Caki2 (cell line): Measurements from ENCODE around the gene ITCH. TPM values are rescaled to one million over a fixed set of nuclear protein-coding genes. Genes with fewer than 3 reads are reported as not detected.
"Not testable (repeated sequence)": the region's sequence is repeated elsewhere in the genome, so short reads cannot be mapped to it uniquely, and the experiment has no call there.

Experiments
- DNase-seq: peaks from one replicate; pipeline ENCODE4 v3.0.0-alpha.2; 2015; ENCODE audit warnings: low read depth
- in situ Hi-C: cut with HindIII; loops from 2 replicates; pipeline ENCODE4 v1.10.0; 2016; ENCODE audit warnings: low sequenced_read_pairs, low pct_unique_long_range_greater_than_20kb, mixed read lengths
- total RNA-seq: library from RNA; depleted of rRNA; stranded (reverse); fragments of >200 nt; shearing (Covaris generic); gene quantifications from 2 replicates; pipeline ENCODE4 v1.2.3, GENCODE V29; 2014; ENCODE audit warnings: low replicate concordance

The ITCH gene
- total RNA-seq, 1 experiment from 2014 or later = 50.8 TPM

- in situ Hi-C loops = no loop called here
- no peak for DNase-seq
Observed at GRCh38 chr20:34369265-34369664, 6.2 kb downstream of the ITCH start.

- in situ Hi-C loops = no loop called here
- DNase-seq = no peak
Observed at GRCh38 chr20:34370062-34370461, 7.0 kb downstream of the ITCH start.

- DNase-seq = no peak
- in situ Hi-C loops = no loop called here
Observed at GRCh38 chr20:34373445-34373844, 10.4 kb downstream of the ITCH start.

- DNase-seq = no peak
- in situ Hi-C loops = no loop called here
Observed at GRCh38 chr20:34374209-34374760, 11.2 kb downstream of the ITCH start.

- DNase-seq = peak; percentile 86
- in situ Hi-C loops = no loop called here
Observed at GRCh38 chr20:34375977-34376430, 12.9 kb downstream of the ITCH start.

GRCh38 chr20:34377072-34377847 lies 14.2 kb downstream of the ITCH start:
- in situ Hi-C loops = no loop called here
- DNase-seq = no peak

- in situ Hi-C loops = no loop called here
- DNase-seq = no peak
Observed at GRCh38 chr20:34382174-34382573, 19.1 kb downstream of the ITCH start.

- in situ Hi-C loops = not testable (repeated sequence)
Observed at GRCh38 chr20:34382877-34383455, 19.9 kb downstream of the ITCH start.

GRCh38 chr20:34385464-34385863 lies 22.4 kb downstream of the ITCH start:
- in situ Hi-C loops = no loop called here

More at GRCh38 chr20:34382877-34383455, 19.9 kb downstream of the ITCH start:
- DNase-seq = not testable (repeated sequence)

GRCh38 chr20:34388000-34388399 lies 24.9 kb downstream of the ITCH start:
- peak; percentile 92 for DNase-seq
- in situ Hi-C loops = no loop called here

More at GRCh38 chr20:34385464-34385863, 22.4 kb downstream of the ITCH start:
- no peak for DNase-seq

GRCh38 chr20:34388678-34389077 lies 25.6 kb downstream of the ITCH start:
- in situ Hi-C loops = no loop called here
- no peak for DNase-seq

- in situ Hi-C loops = no loop called here
- no peak for DNase-seq
Observed at GRCh38 chr20:34389206-34389953, 26.3 kb downstream of the ITCH start.

- no peak for DNase-seq
- in situ Hi-C loops = no loop called here
Observed at GRCh38 chr20:34389954-34390555, 27.0 kb downstream of the ITCH start.

- in situ Hi-C loops = no loop called here
- DNase-seq = peak; percentile 45
Observed at GRCh38 chr20:34396408-34396807, 33.3 kb downstream of the ITCH start.

GRCh38 chr20:34397096-34397495 lies 34.0 kb downstream of the ITCH start:
- no peak for DNase-seq
- in situ Hi-C loops = no loop called here

GRCh38 chr20:34400776-34401175 lies 37.7 kb downstream of the ITCH start:
- DNase-seq = peak; percentile 92

GRCh38 chr20:34401741-34402455 lies 38.8 kb downstream of the ITCH start:
- in situ Hi-C loops = loop anchor here (10.0 kb wide), 1 partner anchor 53 kb away; no protein-coding TSS in a partner anchor
- DNase-seq = no peak

More at GRCh38 chr20:34400776-34401175, 37.7 kb downstream of the ITCH start:
- in situ Hi-C loops = loop anchor here (10.0 kb wide), 1 partner anchor 54 kb away; no protein-coding TSS in a partner anchor
